Panc1 (cell line): ENCODE results near the gene PTPRO. TPM values are rescaled to one million over a fixed set of nuclear protein-coding genes. Genes with fewer than 3 reads are reported as not detected.

Source experiments
- ATAC-seq: fragments of 200-7000 bp; cut with Tn5 transposase; 2 replicates; pipeline ENCODE4 v1.9.1; 2020; ENCODE audit warnings: mild to moderate bottlenecking, moderate library complexity
- BruUV-seq: library from RNA; stranded (reverse); fragments of 400-500 nt; replicated peaks from 2 replicates; lab custom pipeline; 2021; lab: Mats Ljungman, UMichigan
- CTCF ChIA-PET: fragments of 300-600 bp; sonication (Branson Sonifier 250); formaldehyde crosslinking; loops from one replicate; lab custom pipeline; 2022; ENCODE audit warnings: antibody characterized with exemption; lab: Charles Lee
- POLR2A ChIA-PET: fragments of 300-600 bp; sonication (Branson Sonifier 250); formaldehyde crosslinking; loops from one replicate; lab custom pipeline; 2022; ENCODE audit warnings: antibody characterized with exemption; lab: Charles Lee
- DNase-seq: peaks from one replicate; pipeline ENCODE4 v3.0.0-alpha.2; 2010; ENCODE audit warnings: low read depth, low spot score
- H3K27ac ChIP-seq: 2 replicates; pipeline ENCODE4 v1.5.1; 2011; ENCODE audit warnings: mild to moderate bottlenecking, low read length, inconsistent platforms
- H3K27me3 ChIP-seq: fragments of 200-500 bp; sonication (Bioruptor generic); 2 replicates; pipeline ENCODE4 v1.6.0; 2014; ENCODE audit warnings: low read length, inconsistent platforms; ENCODE audit not compliant: control insufficient read depth, insufficient read depth
- H3K36me3 ChIP-seq: fragments of 200-500 bp; sonication (Bioruptor generic); 2 replicates; pipeline ENCODE4 v1.5.1; 2014; ENCODE audit warnings: inconsistent platforms, mild to moderate bottlenecking, low read length, moderate library complexity; ENCODE audit not compliant: control insufficient read depth, insufficient read depth
- H3K4me1 ChIP-seq: 2 replicates; pipeline ENCODE4 v1.5.1; 2011; ENCODE audit warnings: inconsistent platforms, mild to moderate bottlenecking, low read length, moderate library complexity; ENCODE audit not compliant: control insufficient read depth, insufficient read depth
- H3K4me3 ChIP-seq, 2 experiments: 2 replicates each; pipeline ENCODE4 v1.5.1; 2011 to 2012; ENCODE audit warnings: low read depth in 2 of 2, low read length in 2 of 2, mild to moderate bottlenecking in 2 of 2, inconsistent platforms in 1 of 2, moderate library complexity in 1 of 2
- H3K9me3 ChIP-seq: fragments of 200-500 bp; sonication (Bioruptor generic); 2 replicates; pipeline ENCODE4 v1.5.1; 2014; ENCODE audit warnings: low read depth, mild to moderate bottlenecking, inconsistent platforms, low read length, moderate library complexity; ENCODE audit not compliant: control insufficient read depth, insufficient read depth
- POLR2AphosphoS5 ChIP-seq: IDR thresholded peaks from 2 replicates; pipeline ENCODE4 v1.6.1; 2012; ENCODE audit warnings: mild to moderate bottlenecking, low read depth, low read length, moderate library complexity
- SIN3A ChIP-seq: IDR thresholded peaks from 2 replicates; pipeline ENCODE4 v1.6.1; 2012; ENCODE audit warnings: low read depth, mild to moderate bottlenecking, low read length, moderate library complexity, borderline replicate concordance; ENCODE audit not compliant: insufficient read depth
- TCF7L2 ChIP-seq: IDR thresholded peaks from 2 replicates; pipeline ENCODE4 v1.6.1; 2011; ENCODE audit warnings: mild to moderate bottlenecking, low read depth, low read length, inconsistent platforms
- in situ Hi-C: cut with HindIII; loops from 2 replicates; pipeline ENCODE4 v1.10.0; 2016; ENCODE audit warnings: low sequenced_read_pairs, low pct_unique_long_range_greater_than_20kb
- intact Hi-C: fragments of 100-400 bp; cut with micrococcal nuclease; formaldehyde crosslinking; loops from one replicate; pipeline ENCODE4 v1.10.0; 2022; ENCODE audit not compliant: unreplicated experiment
- total RNA-seq: library from RNA; stranded (reverse); gene quantifications from one replicate; pipeline ENCODE4 v1.2.1, GENCODE V29; 2021; ENCODE audit not compliant: unreplicated experiment
- TF ChIP-seq, protein P1 (sequence below), 2 experiments: IDR thresholded peaks; 2 replicates each; pipeline ENCODE4 v1.6.1; 2011 to 2012; ENCODE audit warnings: low read depth in 2 of 2, control low read depth in 1 of 2, low read length in 1 of 2, mild to moderate bottlenecking in 1 of 2, moderate library complexity in 1 of 2; ENCODE audit not compliant: insufficient read depth in 1 of 2
- TF ChIP-seq, protein P2 (sequence below): fragments of 450-650 bp; IDR thresholded peaks from 2 replicates; pipeline ENCODE4 v1.5.1; 2017; ENCODE audit warnings: mild to moderate bottlenecking

Gene PTPRO
- total RNA-seq, 1 experiment from 2014 or later: not detected

DNA sequence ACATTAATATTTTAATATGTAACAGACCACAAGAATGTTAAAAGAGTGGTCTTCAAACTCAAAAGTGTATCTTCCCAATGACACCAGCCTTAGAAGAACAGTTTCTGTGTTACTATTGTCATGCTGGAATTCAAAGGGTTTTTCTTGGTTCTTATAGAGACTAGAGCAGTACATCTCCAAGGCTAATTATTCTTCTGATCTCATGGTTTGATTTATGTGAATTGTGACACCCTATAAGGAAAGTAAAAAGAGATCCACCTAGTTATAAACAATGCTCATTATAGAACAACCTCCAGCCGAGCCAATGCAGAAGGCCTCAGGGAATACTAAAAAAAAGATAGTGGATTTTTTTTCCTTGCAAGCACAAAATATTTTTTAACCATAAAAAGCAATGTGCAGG lies 65.5 kb downstream of the PTPRO start:
- H3K4me1 ChIP-seq: no peaks in the 10 kb centered on the region
- CTCF ChIA-PET: no interaction called here
- TF ChIP-seq SIN3A: no peak
- no peak for TF ChIP-seq TCF7L2
- no peak for TF ChIP-seq POLR2AphosphoS5
- TF ChIP-seq, protein P1, sequence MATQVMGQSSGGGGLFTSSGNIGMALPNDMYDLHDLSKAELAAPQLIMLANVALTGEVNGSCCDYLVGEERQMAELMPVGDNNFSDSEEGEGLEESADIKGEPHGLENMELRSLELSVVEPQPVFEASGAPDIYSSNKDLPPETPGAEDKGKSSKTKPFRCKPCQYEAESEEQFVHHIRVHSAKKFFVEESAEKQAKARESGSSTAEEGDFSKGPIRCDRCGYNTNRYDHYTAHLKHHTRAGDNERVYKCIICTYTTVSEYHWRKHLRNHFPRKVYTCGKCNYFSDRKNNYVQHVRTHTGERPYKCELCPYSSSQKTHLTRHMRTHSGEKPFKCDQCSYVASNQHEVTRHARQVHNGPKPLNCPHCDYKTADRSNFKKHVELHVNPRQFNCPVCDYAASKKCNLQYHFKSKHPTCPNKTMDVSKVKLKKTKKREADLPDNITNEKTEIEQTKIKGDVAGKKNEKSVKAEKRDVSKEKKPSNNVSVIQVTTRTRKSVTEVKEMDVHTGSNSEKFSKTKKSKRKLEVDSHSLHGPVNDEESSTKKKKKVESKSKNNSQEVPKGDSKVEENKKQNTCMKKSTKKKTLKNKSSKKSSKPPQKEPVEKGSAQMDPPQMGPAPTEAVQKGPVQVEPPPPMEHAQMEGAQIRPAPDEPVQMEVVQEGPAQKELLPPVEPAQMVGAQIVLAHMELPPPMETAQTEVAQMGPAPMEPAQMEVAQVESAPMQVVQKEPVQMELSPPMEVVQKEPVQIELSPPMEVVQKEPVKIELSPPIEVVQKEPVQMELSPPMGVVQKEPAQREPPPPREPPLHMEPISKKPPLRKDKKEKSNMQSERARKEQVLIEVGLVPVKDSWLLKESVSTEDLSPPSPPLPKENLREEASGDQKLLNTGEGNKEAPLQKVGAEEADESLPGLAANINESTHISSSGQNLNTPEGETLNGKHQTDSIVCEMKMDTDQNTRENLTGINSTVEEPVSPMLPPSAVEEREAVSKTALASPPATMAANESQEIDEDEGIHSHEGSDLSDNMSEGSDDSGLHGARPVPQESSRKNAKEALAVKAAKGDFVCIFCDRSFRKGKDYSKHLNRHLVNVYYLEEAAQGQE (IDR thresholded peaks at IDR 0.05; ENCODE audit: insufficient read depth in 1 of 2, low read depth in 2 of 2, low read length in 1 of 2): no peak
- TF ChIP-seq, protein P2, sequence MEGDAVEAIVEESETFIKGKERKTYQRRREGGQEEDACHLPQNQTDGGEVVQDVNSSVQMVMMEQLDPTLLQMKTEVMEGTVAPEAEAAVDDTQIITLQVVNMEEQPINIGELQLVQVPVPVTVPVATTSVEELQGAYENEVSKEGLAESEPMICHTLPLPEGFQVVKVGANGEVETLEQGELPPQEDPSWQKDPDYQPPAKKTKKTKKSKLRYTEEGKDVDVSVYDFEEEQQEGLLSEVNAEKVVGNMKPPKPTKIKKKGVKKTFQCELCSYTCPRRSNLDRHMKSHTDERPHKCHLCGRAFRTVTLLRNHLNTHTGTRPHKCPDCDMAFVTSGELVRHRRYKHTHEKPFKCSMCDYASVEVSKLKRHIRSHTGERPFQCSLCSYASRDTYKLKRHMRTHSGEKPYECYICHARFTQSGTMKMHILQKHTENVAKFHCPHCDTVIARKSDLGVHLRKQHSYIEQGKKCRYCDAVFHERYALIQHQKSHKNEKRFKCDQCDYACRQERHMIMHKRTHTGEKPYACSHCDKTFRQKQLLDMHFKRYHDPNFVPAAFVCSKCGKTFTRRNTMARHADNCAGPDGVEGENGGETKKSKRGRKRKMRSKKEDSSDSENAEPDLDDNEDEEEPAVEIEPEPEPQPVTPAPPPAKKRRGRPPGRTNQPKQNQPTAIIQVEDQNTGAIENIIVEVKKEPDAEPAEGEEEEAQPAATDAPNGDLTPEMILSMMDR: no peak
- intact Hi-C loops: no loop called here
- in situ Hi-C loops: no loop called here
- no peak overlapping the region for H3K4me3 ChIP-seq
- ATAC-seq (no peak), DNase-seq (no peak)
- no peaks in the 10 kb centered on the region for H3K36me3 ChIP-seq
- no peaks in the 10 kb centered on the region for H3K27me3 ChIP-seq
- H3K9me3 ChIP-seq: no peaks in the 10 kb centered on the region
- no peak overlapping the region for H3K27ac ChIP-seq
- POLR2A ChIA-PET: no interaction called here
- no TSS peak for BruUV-seq

DNA sequence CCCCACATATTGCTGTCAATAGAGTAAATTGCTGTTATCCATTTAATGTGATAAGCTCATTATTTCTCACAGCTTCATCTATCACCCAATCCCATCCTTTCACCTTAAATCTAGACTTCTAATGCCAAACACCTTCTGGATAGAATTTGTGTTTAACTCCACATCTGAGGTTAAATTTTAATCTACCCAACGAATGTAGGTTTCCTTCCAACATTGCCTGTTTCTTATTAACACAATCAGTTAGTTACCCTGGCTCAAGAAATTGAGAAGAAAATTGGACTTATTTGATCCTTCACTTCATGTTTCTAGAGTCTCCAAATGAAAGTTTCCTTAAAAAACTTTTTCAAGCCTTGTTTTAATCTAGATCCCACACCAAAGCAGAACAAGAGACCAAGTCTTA lies 67.3 kb downstream of the PTPRO start:
- Histone ChIP-seq H3K27ac (no peak overlapping the region), H3K9me3 (no peaks in the 10 kb centered on the region), H3K27me3 (no peaks in the 10 kb centered on the region), H3K4me1 (no peaks in the 10 kb centered on the region), H3K4me3 (no peak overlapping the region), H3K36me3 (no peaks in the 10 kb centered on the region)
- no peak for DNase-seq
- POLR2A ChIA-PET: no interaction called here
- ATAC-seq: no peak
- CTCF ChIA-PET: no interaction called here
- TF ChIP-seq SIN3A: no peak
- TF ChIP-seq, protein P1 (IDR thresholded peaks at IDR 0.05; ENCODE audit: insufficient read depth in 1 of 2, low read depth in 2 of 2, low read length in 1 of 2): no peak
- no peak for TF ChIP-seq POLR2AphosphoS5
- TF ChIP-seq, protein P2: no peak
- no peak for TF ChIP-seq TCF7L2
- BruUV-seq: no TSS peak
- in situ Hi-C loops: no loop called here
- intact Hi-C loops: no loop called here
